ENCODE data around the gene PRICKLE2.

Gene PRICKLE2

DNA sequence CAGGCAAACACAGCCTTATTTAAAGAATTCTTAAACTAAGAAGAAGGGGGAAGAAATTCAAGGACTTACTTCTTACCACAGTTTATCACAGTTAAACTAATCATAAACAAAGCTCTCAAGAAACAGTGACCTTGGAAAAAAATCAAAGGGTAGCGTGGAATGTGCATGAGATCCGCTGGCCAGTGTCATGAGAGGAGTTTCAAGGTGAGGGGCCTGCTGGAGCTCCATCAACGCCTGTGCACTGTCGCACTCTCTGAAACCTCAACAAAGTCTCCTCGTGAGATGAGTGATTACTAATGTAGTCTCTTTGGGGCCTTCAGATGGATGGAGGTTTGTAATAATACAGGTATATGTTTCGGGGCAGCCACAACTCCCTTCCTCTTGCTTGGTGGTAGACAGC is 28.4 kb upstream of the PRICKLE2 start:
- DNase-seq (ENCODE audit: low read depth in 2 of 2) = no peak

DNA sequence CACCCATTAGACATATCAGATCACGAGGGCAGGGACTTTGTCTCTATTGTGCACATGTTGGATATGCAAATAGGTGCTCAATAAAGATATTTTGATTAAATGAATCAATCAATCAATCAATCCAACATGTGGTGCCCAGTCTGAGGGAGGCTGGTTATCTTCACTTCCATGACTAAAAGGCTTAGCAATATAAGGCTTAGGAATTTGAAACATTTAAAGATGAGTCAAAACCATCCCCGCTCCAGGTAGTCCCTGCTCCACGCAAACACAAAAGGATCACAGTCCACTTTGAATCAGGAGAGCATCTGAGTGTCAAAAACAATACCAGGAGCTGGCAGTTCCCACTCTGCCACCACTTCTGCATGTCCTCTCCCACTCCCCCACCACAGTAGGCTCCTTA is 25.8 kb upstream of the PRICKLE2 start:
- DNase-seq (ENCODE audit: low read depth in 2 of 2) = no peak

DNA sequence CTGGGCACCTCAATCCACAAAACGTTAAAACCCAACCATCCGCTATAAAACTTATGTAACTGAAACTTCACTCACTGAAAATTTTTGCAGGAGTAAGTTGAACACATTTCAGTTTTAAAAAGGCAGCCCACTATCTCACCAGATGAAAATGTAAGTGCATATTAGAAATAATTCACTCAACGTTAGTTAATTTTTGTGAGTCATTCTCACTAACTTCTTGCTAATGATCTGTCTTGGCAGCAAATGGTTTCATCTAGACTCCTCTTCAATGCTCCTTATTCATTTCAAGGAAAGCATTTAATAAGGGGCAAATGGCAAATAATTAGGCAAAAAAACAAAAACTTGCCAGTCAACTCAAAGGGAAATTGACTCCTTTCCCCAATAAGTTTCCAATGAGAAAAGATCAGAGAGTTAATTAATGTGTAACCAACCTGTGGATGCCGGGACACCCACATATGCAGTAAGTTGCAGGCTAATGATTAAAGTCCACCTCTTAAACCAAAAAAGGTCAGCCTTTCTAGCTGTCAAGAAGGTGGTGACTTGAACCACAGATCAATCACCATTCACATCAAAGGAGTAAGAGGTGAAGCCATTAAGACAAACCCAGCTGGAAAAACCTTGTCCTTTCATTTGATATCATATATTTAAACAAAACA is 22.9 kb upstream of the PRICKLE2 start:
- DNase-seq (ENCODE audit: low read depth in 2 of 2) = no peak

DNA sequence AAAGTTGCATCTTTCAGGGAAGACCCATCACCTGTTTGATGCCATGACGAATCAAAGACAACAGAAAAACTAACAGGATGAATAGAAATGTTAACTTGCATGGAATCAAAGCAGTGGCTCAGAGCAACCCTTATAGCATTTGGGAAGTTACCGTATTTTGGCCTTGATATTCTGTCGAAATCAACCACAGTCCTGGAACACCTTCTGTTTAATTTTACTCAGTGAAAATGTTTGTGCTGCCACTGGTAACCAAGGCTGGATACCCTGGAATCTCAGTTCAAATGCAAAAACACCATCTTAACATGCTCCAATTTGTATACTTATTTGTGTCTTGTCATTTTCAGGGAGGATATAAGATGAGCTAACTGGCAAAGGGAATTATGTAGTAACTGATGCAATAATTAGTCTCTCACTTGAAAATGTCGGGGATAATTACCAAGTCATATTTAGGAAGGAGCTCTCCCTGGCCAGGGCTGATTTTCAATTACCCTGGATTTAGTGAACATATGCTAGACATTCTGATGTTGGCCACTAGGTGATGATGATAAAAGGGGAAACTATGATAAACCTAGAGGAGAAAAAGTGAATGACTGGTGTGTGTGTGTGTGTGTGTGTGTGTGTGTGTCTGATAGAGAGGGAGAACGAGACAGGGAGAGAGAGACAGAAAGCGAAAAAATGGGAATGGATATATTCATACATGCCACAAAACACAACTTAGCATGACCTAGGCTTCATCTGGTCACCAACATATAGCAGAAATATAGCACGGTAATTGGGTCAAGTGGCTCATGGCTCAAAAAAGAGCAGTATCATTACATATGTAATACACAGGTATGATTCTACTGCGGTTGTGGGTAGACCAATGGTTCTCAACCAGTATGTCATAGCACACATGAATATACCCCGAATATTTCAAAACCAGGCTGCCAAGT is 19.0 kb upstream of the PRICKLE2 start:
- no peak for DNase-seq (ENCODE audit: low read depth in 2 of 2)

DNA sequence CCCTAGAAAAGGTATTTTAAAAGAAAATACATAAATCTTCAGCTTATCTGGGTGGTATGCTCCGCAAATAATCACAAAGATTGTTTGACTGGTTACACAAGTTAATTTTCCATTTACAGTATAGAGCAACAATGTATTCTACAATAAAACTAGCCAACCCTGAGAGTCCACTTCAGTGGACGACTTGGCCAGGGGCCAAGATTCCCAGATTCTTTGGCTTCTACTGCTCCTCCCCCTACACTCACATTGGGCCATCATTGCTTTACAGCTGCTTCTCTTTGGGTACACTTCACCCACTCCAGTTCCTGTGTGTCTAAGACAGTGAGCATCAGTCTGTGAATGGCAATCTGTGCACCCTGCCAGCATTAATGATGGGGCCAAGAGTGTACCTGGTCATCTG is 17.2 kb upstream of the PRICKLE2 start:
- no peak for DNase-seq (ENCODE audit: low read depth in 2 of 2)

DNA sequence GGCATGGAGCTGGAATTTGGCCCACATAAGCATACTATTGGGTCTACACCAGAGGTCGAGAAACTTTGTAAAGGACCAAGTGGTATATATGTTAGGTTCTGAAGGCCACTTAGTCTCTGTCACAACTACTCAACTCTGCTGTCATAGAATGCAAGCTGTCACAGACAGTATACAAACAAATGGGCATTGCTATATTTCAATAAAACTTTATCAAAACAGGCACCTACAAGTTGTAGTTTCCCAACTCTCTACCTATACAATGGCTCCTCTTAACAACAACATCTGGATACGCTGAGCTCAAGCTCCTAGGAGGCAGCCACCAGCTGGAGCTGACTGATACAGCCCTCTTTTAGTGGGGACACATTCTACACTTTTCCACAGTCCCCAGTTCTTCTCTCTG is 15.7 kb upstream of the PRICKLE2 start:
- no peak for DNase-seq (ENCODE audit: low read depth in 2 of 2)

DNA sequence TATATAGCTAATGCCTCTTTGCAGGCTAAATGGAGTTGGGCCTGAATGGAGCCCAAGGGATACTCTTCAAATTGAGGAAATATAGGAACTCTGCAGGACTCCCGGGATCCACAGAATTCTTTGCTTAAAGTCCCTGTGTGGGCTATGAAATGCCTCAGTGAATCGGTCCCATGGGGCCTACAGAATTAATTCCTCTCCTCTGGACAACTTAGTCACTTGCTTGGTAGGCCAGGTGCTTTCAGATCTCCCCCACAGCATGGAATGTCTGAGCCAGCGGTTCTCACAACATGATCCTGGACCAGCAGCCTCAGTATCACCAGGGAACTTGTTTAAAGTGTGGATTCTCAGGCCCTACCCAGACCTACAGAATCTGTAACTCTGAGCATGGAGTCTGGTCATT is 15.1 kb upstream of the PRICKLE2 start:
- no peak for DNase-seq (ENCODE audit: low read depth in 2 of 2)

DNA sequence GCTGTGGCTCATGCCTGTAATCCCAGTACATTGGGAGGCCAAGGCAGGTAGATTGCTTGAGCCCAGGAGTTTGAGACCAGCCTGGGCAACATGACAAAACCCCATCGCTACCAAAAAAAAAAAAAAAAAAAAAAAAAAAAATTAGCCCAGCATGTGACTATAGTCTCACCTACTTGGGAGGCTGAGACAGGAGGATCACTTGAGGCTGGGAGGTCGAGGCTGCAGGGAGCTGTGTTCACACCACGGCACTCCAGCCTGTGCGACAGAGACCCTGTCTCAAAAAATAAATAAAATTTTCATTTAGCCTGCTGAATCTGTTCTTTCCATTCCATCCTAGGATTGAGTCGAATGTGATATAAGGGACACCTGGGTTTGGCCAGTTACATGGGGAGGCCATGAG is 14.6 kb upstream of the PRICKLE2 start:
- DNase-seq (ENCODE audit: low read depth in 2 of 2) = no peak

DNA sequence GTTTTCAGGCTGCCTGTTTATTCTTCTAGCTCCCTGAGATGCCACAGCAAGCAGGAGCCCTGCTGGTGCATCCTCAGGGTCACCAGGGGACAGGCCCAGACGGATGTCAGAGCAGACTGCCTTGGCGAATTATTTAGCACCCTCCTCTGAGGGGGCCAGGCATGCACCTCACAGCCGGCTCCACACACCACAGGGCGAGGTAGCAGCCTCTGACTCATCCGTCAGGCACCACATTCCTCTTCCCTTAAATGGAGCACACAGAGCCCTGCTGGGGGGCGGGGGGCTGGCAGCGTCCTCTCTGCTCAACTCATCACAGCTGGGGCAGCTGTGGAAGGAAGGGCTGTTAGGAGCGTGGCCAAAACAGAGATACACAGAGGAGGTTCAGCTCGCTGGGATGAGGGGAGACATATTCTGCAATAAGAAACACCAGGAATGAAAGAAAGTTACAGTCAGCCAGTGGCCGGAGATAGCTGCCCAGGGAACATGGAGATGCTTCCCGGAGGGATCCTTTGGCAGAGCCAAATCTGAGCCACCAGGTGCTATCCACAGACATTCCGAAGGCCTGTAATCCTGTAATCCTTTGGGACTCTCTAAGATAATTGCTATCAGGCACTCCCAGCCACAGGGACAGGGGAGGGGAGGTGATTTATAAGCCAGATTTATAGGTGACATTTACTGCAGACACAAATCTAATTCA is 13.9 kb upstream of the PRICKLE2 start:
- DNase-seq (ENCODE audit: low read depth in 2 of 2) = no peak

DNA sequence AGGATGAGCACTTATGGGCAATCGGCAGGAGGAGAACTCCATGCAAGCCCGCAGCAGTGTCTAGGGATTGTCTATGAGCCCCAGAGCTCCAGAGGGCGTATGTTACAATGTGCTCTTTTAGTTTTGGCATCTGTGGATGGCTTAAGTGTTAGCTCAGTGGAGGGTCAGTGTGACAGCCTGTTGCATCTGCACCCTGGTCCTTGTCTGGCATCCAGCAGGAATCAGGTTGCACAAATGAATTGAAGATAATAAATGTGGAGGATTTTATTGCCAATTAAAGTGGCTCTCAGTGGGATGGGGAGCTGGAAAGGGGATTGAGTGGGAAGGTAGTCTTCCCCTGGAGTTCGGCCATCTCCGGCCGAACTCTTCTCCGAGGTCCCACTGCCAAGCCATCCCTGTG is 11.8 kb upstream of the PRICKLE2 start:
- DNase-seq (ENCODE audit: low read depth in 2 of 2) = no peak

DNA sequence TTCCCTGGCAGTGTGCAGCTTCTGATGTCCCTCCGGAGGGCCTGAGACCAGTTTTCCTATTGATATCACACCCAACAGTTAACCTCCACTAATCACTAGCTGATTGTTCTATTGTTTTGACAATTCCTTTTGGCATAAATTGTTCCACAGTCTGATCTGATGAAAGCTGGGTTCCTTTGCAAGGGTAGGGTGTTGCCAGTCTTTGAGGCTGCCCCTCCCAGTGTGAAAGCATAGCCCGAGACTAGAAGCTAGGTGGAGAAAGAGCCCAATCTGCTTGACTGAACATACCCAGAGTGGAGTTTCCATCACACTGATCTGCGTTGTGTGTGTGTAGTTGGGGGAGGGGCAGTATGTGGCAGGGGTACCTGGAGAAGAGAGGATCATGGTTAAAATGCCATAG is 10.3 kb upstream of the PRICKLE2 start:
- DNase-seq (ENCODE audit: low read depth in 2 of 2) = no peak

DNA sequence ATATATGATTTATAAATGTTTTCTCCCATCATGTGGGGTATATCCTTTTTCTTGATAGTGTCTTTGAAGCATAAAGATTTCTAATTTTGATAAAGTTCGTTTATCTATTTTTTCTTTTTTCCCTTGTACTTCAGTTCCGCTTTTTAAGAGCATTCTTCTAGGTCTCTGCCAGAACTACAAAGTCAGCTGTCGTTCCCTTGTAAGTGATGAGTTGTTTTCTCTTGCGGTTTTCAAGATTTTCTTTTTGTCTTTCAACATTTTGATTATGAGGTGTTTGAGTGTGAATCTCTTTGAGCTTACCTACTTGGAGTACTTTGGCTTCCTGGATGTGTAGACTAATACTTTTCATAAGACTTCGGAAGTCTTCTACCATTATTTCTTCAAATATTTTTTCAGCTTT is 9.3 kb upstream of the PRICKLE2 start:
- DNase-seq (ENCODE audit: low read depth in 2 of 2) = no peak

DNA sequence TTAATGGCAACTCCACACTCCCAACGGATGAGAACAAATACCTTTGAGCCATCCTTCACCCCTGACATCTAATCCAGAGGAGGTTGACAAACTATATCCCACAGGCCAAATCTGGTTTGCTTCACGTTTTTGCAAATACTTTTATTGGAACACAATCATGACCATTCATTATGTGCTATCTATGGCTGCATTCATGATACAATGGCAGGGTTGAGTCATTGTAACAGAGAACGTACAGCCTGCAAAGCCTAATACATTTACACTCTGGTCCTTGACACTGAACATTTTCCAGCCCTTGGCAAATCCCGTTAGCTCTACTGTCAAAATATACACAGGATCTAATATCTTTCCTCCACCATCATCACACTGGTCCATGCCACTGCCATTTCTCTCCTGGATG is 7.6 kb upstream of the PRICKLE2 start:
- DNase-seq (ENCODE audit: low read depth in 2 of 2) = no peak

DNA sequence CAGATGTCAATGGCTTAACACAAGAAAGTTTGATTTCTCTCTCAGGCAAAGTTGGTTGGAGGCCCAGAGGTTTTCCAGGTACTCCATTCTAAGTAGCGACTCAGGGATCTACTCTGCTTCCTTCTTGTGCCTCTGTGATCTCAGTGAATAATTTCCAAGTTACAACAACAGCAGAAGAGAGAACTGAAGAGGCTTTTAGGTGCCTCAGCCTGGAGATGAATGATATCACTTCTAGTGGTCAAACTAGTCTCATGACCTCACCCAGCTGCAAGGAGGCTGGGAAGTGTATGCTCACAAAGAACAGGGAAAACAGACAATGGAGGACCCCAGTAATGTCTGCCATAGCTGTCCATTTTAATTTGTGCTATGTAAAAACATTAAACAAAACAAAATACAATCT is 4.6 kb upstream of the PRICKLE2 start:
- no peak for DNase-seq (ENCODE audit: low read depth in 2 of 2)

DNA sequence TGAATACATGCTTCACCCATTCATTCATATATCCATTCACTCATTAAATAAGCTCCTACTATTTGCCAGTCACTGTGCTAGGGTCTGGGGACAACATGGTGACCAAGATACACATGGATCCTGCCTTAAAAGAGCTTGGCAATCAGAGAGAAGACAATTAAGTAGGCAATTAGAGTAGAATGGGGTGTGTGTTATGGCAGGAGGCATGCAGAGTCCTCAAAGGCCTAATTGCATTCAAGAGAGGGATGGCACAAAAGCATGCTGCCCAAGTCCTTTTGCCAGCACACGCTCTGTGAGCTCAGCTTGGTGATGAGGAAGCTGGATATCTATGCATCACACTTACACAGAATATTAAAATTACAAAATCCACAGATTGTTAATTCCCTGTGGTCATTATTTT is 2.8 kb upstream of the PRICKLE2 start:
- DNase-seq (ENCODE audit: low read depth in 2 of 2) = no peak

DNA sequence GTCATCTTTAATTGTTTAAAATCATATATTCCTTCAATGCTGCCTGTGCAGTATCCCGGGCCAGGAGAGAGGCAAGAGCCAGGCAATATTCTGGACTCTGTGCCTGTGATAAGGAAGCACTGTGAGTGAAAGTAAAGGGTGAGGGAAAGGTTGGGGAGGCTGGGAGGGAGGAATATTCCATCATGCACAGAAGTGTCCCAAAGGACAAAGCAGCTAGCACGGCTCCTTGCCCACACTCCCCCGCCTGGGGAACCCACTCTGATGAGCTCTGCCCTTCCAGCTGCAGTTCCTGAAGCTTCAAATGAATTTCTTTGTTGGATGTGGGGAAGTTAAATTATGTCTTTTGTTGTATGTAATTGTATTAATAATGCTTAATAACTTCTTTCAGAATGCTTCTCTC is 1.5 kb upstream of the PRICKLE2 start:
- DNase-seq (ENCODE audit: low read depth in 2 of 2) = no peak

DNA sequence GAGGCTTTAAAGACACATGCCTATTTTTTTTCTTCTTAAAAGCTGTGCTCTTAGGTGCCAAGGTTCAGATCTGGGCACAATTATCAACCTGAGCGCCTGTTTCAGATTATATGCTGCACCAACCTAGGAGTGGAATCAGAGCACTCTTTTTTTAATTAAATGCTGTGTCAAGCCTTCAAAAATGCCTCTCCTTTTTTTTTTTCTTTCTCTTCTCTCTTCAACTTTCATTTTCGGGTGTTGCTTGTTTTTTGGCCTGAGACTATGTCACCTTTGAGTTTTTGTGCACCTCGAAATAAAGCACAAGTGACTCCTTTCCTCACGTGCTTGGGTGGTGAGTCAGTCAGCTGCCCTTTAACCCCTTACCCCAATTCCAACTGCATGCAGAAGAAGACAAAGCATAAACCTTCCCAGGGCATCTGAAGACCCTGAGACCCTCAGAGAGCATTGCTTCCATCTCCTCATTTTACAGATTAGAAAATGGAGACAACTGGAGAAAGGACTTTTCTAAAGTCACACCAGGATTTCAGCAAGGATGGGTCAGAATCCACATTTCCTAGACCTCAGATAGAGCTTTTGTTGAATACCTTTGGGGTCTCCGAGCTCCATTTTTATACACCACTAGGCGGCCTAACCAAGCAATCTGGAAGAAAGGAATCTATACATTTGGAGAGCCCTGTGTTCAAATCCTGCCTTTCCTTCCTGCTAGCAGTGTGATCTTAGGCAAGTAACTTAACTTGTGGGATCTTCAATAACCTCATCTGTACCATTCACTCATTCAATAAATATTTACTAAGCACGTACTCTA is 631 bp upstream of the PRICKLE2 start:
- DNase-seq (ENCODE audit: low read depth in 2 of 2) = no peak

DNA sequence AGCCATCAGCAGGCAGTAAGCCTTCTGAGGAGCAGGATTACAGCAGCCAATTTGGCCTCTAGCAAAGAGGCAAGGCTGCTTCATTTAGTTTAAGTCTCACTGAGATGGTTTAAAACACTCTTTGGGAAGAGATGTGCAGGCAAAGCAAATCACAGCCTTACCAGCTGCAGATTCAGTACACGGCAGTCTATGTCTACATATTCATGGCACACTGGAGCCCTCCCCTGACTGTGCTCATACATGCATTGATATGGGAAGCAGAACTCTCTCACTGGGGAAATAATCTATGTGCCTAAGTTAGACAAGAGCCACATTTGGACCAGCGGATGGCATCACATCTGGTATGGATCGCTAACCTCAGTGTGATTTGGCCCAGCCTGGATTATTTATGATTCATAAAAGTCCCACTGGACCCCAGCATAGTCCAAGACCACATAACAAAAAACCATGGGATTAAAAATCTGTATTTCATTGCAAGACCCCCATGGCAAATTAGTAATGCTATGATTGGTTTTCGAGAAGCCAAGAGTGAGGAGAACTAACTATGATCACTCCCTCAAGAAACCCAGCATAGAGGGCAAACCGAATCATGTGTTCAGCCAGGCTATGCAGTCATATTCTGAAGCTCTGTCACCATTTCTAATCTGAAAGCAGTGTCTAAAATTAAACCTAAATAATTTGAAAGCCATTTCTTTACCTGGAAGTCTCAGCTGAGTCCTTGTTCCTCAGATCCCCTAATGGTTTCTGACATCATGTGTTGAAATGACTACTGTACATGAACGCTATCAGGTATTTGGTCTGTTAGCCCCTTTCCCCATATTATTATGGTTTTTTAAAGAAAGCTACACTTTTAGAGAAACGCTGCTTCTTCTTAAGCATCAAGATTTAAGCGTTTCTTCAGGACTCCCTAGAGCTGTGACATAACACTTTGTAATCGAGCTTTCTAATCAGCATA is 1.2 kb downstream of the PRICKLE2 start:
- no peak for DNase-seq (ENCODE audit: low read depth in 2 of 2)

DNA sequence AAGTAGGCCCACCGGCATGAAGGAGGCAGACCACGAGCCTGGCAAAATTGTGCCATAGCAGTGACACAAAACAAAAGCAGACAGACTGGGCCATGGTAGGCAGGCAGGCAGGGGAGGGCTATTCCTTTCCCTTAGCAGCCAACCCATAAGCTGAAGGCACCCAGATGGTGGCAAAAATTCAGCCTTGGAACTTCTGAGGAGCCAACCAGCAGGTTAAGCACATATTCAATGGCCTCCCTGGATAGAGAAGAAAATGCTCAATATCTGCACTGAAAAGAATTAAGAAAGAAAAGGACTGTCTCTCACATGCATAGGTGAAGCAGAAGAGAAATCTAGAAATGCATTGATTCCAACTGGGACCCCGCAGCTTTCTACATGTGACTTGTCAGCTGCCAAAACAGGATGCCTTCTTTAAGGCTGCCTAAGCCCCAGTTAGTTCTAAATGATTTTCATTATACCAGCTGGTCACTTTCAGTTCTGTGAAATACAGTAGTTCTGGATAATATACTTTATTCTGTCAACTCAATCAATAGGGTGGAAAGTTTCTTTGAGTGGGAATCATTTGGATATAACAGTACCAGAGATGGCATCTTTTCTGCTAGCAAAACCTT is 2.7 kb downstream of the PRICKLE2 start:
- DNase-seq (ENCODE audit: low read depth in 2 of 2) = no peak

DNA sequence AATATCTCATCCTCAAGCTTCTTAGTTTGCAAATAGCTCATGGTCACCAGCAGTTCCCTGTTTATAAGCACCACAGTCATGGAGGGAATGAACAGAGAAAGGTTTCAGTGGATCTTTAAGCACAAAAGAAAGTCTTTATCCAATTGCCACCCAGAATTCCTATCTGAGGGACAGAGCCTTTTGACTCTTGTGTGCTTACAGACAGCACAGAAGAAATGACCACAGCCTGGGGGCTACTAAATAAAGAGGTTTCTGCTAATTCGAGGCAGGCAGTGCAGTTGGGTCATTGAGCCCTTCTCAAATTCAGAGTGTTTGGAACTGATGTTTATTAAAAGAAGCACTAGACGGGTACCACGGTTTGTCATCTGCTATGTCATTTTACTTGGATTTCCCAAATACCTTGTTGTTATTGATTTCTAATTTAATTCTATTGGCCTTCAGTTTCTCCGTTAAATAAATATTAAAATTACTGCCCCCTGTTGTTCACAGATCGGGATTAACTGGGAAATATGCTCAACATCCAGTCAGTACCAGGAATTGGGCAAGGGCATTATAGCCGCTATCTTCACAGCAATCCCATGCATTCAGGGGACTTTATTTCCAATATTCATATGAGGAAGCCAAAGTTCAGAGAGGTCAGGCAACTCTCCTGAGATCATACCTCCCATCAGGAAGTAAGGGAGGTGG is 3.6 kb downstream of the PRICKLE2 start:
- DNase-seq (ENCODE audit: low read depth in 2 of 2) = no peak

All from stimulated activated CD4-positive, alpha-beta T cell treated with anti-CD3 and anti-CD28 coated beads, Interleukin-4, amount 100 ng/mL, for 48 hours (primary cell).